Neural progenitor cell (in vitro differentiated cells): Measurements from ENCODE around the gene DNAAF5. TPM values are rescaled to one million over a fixed set of nuclear protein-coding genes. Genes with fewer than 3 reads are reported as not detected.

Experiments
- DNase-seq: peaks from one replicate; pipeline ENCODE4 v3.0.0-alpha.2; 2016; ENCODE audit warnings: low spot score
- H2AFZ ChIP-seq: fragments of 200-600 bp; sonication (generic); replicated peaks from 2 replicates; pipeline ENCODE4 v1.6.1; 2016; ENCODE audit warnings: antibody characterized with exemption
- H3F3A ChIP-seq: fragments of 200-600 bp; sonication (generic); 2 replicates; pipeline ENCODE4 v1.6.1; 2016; ENCODE audit warnings: antibody characterized with exemption, low read depth
- H3K27ac ChIP-seq: fragments of 200-600 bp; sonication (generic); 2 replicates; pipeline ENCODE4 v1.5.1; 2016; ENCODE audit warnings: mild to moderate bottlenecking
- H3K27me3 ChIP-seq: fragments of 200-600 bp; sonication (generic); 2 replicates; pipeline ENCODE4 v1.6.1; 2016; ENCODE audit warnings: mild to moderate bottlenecking, moderate library complexity
- H3K36me3 ChIP-seq: fragments of 200-600 bp; sonication (generic); 2 replicates; pipeline ENCODE4 v1.5.1; 2016
- H3K4me1 ChIP-seq: fragments of 200-600 bp; sonication (generic); 2 replicates; pipeline ENCODE4 v1.6.1; 2016; ENCODE audit warnings: mixed run types
- H3K4me2 ChIP-seq: fragments of 200-600 bp; sonication (generic); 2 replicates; pipeline ENCODE4 v1.6.1; 2016
- H3K4me3 ChIP-seq: fragments of 200-600 bp; sonication (generic); 2 replicates; pipeline ENCODE4 v1.5.1; 2016
- H3K79me2 ChIP-seq: fragments of 200-600 bp; sonication (generic); 2 replicates; pipeline ENCODE4 v1.6.1; 2016; ENCODE audit warnings: low read depth
- H3K9ac ChIP-seq: fragments of 200-600 bp; sonication (generic); 2 replicates; pipeline ENCODE4 v1.6.1; 2016
- H3K9me3 ChIP-seq: fragments of 200-600 bp; sonication (generic); 2 replicates; pipeline ENCODE4 v1.5.1; 2016; ENCODE audit warnings: low read depth
- H4K20me1 ChIP-seq: fragments of 200-600 bp; sonication (generic); 2 replicates; pipeline ENCODE4 v1.6.1; 2016; ENCODE audit warnings: low read depth
- H3K27ac Mint-ChIP-seq: 3 replicates; pipeline ENCODE4 v1.8.0; 2021; ENCODE audit warnings: mixed read lengths
- H3K27me3 Mint-ChIP-seq: 2 replicates; pipeline ENCODE4 v1.8.0; 2022; ENCODE audit warnings: low read depth, mild to moderate bottlenecking, inconsistent platforms, moderate library complexity, mixed read lengths; ENCODE audit not compliant: insufficient read depth
- H3K36me3 Mint-ChIP-seq: 3 replicates; pipeline ENCODE4 v1.8.0; 2021; ENCODE audit warnings: mixed read lengths
- H3K4me1 Mint-ChIP-seq: 3 replicates; pipeline ENCODE4 v1.8.0; 2021; ENCODE audit warnings: mixed read lengths
- H3K4me3 Mint-ChIP-seq: 3 replicates; pipeline ENCODE4 v1.8.0; 2021; ENCODE audit warnings: mild to moderate bottlenecking, moderate library complexity, mixed read lengths
- H3K9me3 Mint-ChIP-seq: 3 replicates; pipeline ENCODE4 v1.8.0; 2020; ENCODE audit warnings: mixed read lengths
- CTCF ChIP-seq: fragments of 200-600 bp; sonication (generic); IDR thresholded peaks from 2 replicates; pipeline ENCODE4 v1.5.1; 2017; ENCODE audit warnings: antibody characterized with exemption, mild to moderate bottlenecking
- EZH2 ChIP-seq: fragments of 200-600 bp; sonication (generic); IDR thresholded peaks from 2 replicates; pipeline ENCODE4 v1.6.1; 2017; ENCODE audit warnings: antibody characterized with exemption, mild to moderate bottlenecking, moderate library complexity
- EZH2phosphoT487 ChIP-seq: fragments of 200-600 bp; sonication (generic); IDR thresholded peaks from 2 replicates; pipeline ENCODE4 v1.6.1; 2017; ENCODE audit warnings: antibody characterized with exemption
- total RNA-seq: library from RNA; depleted of rRNA; stranded (reverse); fragments of >200 nt; gene quantifications from 2 replicates; pipeline ENCODE4 v1.2.3, GENCODE V29; 2015; ENCODE audit warnings: low replicate concordance

Gene DNAAF5
- total RNA-seq, 1 donor from 2014 or later, result 23.5 TPM

DNA sequence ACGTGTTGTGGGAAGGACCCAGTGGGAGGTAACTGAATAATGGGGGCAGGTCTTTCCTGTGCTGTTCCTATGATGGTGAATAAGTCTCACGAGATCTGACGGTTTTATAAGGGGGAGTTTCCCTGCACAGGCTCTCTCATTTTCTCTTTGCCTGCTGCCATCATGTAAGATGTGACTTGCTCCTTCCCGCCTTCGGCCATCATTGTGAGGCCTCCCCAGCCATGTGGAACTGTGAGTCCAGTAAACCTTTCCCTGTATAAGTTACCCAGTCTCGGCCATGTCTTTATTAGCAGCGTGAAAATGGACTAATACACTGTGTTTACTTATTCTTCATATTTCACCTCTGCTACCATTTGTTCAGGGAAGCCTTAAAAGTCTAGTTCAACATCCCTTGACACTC, 2.2 kb upstream of the DNAAF5 start:
- no peak overlapping the region for H3K4me3 Mint-ChIP-seq
- no peaks in the 10 kb centered on the region for H3K27me3 ChIP-seq
- H3K36me3 Mint-ChIP-seq, result peaks cover 28% of the 10 kb centered on the region
- H3K4me1 Mint-ChIP-seq, result peaks cover 16% of the 10 kb centered on the region
- H3K4me3 ChIP-seq, result no peak overlapping the region
- H3K36me3 ChIP-seq, result no peaks in the 10 kb centered on the region
- H3K9ac ChIP-seq, result no peak overlapping the region
- H3K9me3 Mint-ChIP-seq, result peaks cover 35% of the 10 kb centered on the region
- H3K9me3 ChIP-seq, result no peaks in the 10 kb centered on the region
- H3K27ac ChIP-seq, result no peak overlapping the region
- no peak for DNase-seq
- H2AFZ ChIP-seq, result no peak overlapping the region
- H3K27me3 Mint-ChIP-seq, result peaks cover 5% of the 10 kb centered on the region
- no peak overlapping the region for H3K4me2 ChIP-seq
- H3F3A ChIP-seq, result no peaks in the 10 kb centered on the region
- peaks cover 13% of the 10 kb centered on the region for H4K20me1 ChIP-seq
- no peaks in the 10 kb centered on the region for H3K4me1 ChIP-seq
- H3K79me2 ChIP-seq, result peaks cover 31% of the 10 kb centered on the region
- no peak overlapping the region for H3K27ac Mint-ChIP-seq
- TF ChIP-seq EZH2phosphoT487 (no peak), CTCF (no peak), EZH2 (no peak)

- Histone ChIP-seq H3F3A (no peaks in the 10 kb centered on the region), H3K9me3 (no peaks in the 10 kb centered on the region), H2AFZ (no peak overlapping the region), H3K79me2 (peaks cover 31% of the 10 kb centered on the region), H3K4me2 (peak overlapping the region; percentile 76), H3K4me1 (no peaks in the 10 kb centered on the region), H4K20me1 (peaks cover 13% of the 10 kb centered on the region), H3K27ac (no peak overlapping the region), H3K27me3 (no peaks in the 10 kb centered on the region), H3K4me3 (peak overlapping the region; percentile 96), H3K36me3 (no peaks in the 10 kb centered on the region), H3K9ac (no peak overlapping the region)
- H3K27me3 Mint-ChIP-seq, result peaks cover 5% of the 10 kb centered on the region
- H3K27ac Mint-ChIP-seq, result no peak overlapping the region
- H3K4me1 Mint-ChIP-seq, result peaks cover 19% of the 10 kb centered on the region
- peak overlapping the region; percentile 85 for H3K4me3 Mint-ChIP-seq
- peaks cover 34% of the 10 kb centered on the region for H3K36me3 Mint-ChIP-seq
- TF ChIP-seq EZH2 (no peak), EZH2phosphoT487 (no peak), CTCF (no peak)
- H3K9me3 Mint-ChIP-seq, result peaks cover 33% of the 10 kb centered on the region
- DNase-seq, result no peak
Measured at GRCh38 chr7:725223-726005, 1.1 kb upstream of the DNAAF5 start.

GRCh38 chr7:726854-727103, 280 bp downstream of the DNAAF5 start:
- peaks cover 27% of the 10 kb centered on the region for H3K9me3 Mint-ChIP-seq
- H3K27me3 Mint-ChIP-seq, result peaks cover 5% of the 10 kb centered on the region
- Histone ChIP-seq H3K27ac (no peak overlapping the region), H3K4me3 (peak overlapping the region; percentile 96), H3K36me3 (no peaks in the 10 kb centered on the region), H4K20me1 (peaks cover 13% of the 10 kb centered on the region), H2AFZ (peak overlapping the region; percentile 90), H3K79me2 (peaks cover 31% of the 10 kb centered on the region), H3K9me3 (no peaks in the 10 kb centered on the region), H3K9ac (peak overlapping the region; percentile 37), H3K4me2 (peak overlapping the region; percentile 76), H3K4me1 (no peaks in the 10 kb centered on the region), H3K27me3 (no peaks in the 10 kb centered on the region), H3F3A (no peaks in the 10 kb centered on the region)
- no peak for DNase-seq
- H3K4me3 Mint-ChIP-seq, result no peak overlapping the region
- peaks cover 19% of the 10 kb centered on the region for H3K4me1 Mint-ChIP-seq
- H3K36me3 Mint-ChIP-seq, result peaks cover 40% of the 10 kb centered on the region
- TF ChIP-seq EZH2 (no peak), CTCF (no peak), EZH2phosphoT487 (no peak)
- no peak overlapping the region for H3K27ac Mint-ChIP-seq
